GM12878 (cell line): ENCODE data around the gene ANKRD34A. TPM values are rescaled to one million over a fixed set of nuclear protein-coding genes. Genes with fewer than 3 reads are reported as not detected.

ENCODE experiments used
- BACH1 ChIP-seq: fragments of 450-650 bp; IDR thresholded peaks from 2 replicates; pipeline ENCODE4 v1.6.1; 2017; ENCODE audit warnings: mild to moderate bottlenecking, borderline replicate concordance
- BMI1 ChIP-seq: fragments of 450-650 bp; IDR thresholded peaks from 2 replicates; pipeline ENCODE4 v1.6.1; 2016; ENCODE audit warnings: mild to moderate bottlenecking, moderate library complexity, borderline replicate concordance
- CHD4 ChIP-seq: fragments of 200-600 bp; sonication (generic); IDR thresholded peaks from 2 replicates; pipeline ENCODE4 v1.6.1; 2016; ENCODE audit warnings: mild to moderate bottlenecking
- CREM ChIP-seq: IDR thresholded peaks from 2 replicates; pipeline ENCODE4 v1.6.1; 2014; ENCODE audit warnings: antibody characterized with exemption, low read depth
- HDAC2 ChIP-seq: fragments of 200-600 bp; sonication (generic); IDR thresholded peaks from 2 replicates; pipeline ENCODE4 v1.6.1; 2017
- HDAC6 ChIP-seq: fragments of 200-600 bp; sonication (generic); IDR thresholded peaks from one replicate; pipeline ENCODE4 v1.8.0; 2017; ENCODE audit warnings: antibody characterized with exemption; ENCODE audit not compliant: unreplicated experiment
- PAX8 ChIP-seq: fragments of 450-650 bp; IDR thresholded peaks from 2 replicates; pipeline ENCODE4 v1.6.1; 2017; ENCODE audit warnings: mild to moderate bottlenecking, moderate library complexity
- POLR2AphosphoS2 ChIP-seq: IDR thresholded peaks from 2 replicates; pipeline ENCODE4 v1.6.1; 2011; ENCODE audit warnings: low read depth, mild to moderate bottlenecking, low read length, improper control_type of control experiment, moderate library complexity
- POLR2AphosphoS5 ChIP-seq: IDR thresholded peaks from 2 replicates; pipeline ENCODE4 v1.6.1; 2011; ENCODE audit warnings: mild to moderate bottlenecking, low read length, inconsistent platforms
- SPI1 ChIP-seq: IDR thresholded peaks from 2 replicates; pipeline ENCODE4 v1.6.1; 2011; ENCODE audit warnings: low read depth, mild to moderate bottlenecking, low read length, moderate library complexity, borderline replicate concordance; ENCODE audit not compliant: insufficient read depth
- SREBF2 ChIP-seq: IDR thresholded peaks from 2 replicates; pipeline ENCODE4 v1.6.1; 2012; ENCODE audit warnings: mild to moderate bottlenecking, low read length
- STAT1 ChIP-seq: fragments of 450-650 bp; conservative IDR thresholded peaks from 2 replicates; pipeline ENCODE4 v1.6.1; 2014; ENCODE audit warnings: antibody characterized with exemption, mild to moderate bottlenecking
- TAF1 ChIP-seq: IDR thresholded peaks from 2 replicates; pipeline ENCODE4 v1.6.1; 2011; ENCODE audit warnings: mild to moderate bottlenecking, low read depth, low read length, borderline replicate concordance
- TBL1XR1 ChIP-seq: IDR thresholded peaks from 2 replicates; pipeline ENCODE4 v1.6.1; 2012; ENCODE audit warnings: low read depth, low read length, improper control_type of control experiment
- YBX1 ChIP-seq: fragments of 450-650 bp; IDR thresholded peaks from 2 replicates; pipeline ENCODE4 v1.6.1; 2016; ENCODE audit warnings: antibody characterized with exemption
- YY1 ChIP-seq: IDR thresholded peaks from 2 replicates; pipeline ENCODE4 v1.6.1; 2011; ENCODE audit warnings: low read depth, mild to moderate bottlenecking, low read length
- ZBED1 ChIP-seq: IDR thresholded peaks from 2 replicates; pipeline ENCODE4 v1.6.1; 2016; ENCODE audit warnings: borderline replicate concordance
- ZNF274 ChIP-seq: IDR thresholded peaks from one replicate; pipeline ENCODE4 v1.8.0; 2011; ENCODE audit not compliant: insufficient read length, insufficient read depth
- polyA plus RNA-seq, 11 experiments: library from polyadenylated mRNA; depleted of rRNA in 4 of 11; unstranded in 6 of 11; stranded (reverse) in 5 of 11; fragments of >200 nt; fragmentation: Nextera tagmentation in 4 of 11; fragmentation: Illumina TruSeq in 1 of 11; extraction: Ambion mirVana in 4 of 11; extraction: Trizol in 1 of 11; gene quantifications; 1 replicate in 1 of 11; 2 replicates in 10 of 11; pipeline versions ENCODE4 v1.2.1 to v1.2.3, GENCODE V29; 2011 to 2016; ENCODE audit warnings: inconsistent platforms in 2 of 11, missing spikeins in 2 of 11, low read depth in 1 of 11
- total RNA-seq, 4 experiments: library from RNA; depleted of rRNA in 3 of 4; stranded (reverse); fragments of >200 nt in 3 of 4; fragmentation: Illumina TruSeq in 1 of 4; extraction: Trizol in 1 of 4; gene quantifications; 2 replicates each; pipeline versions ENCODE4 v1.2.1 to v1.2.3, GENCODE V29; 2013 to 2021
- TF ChIP-seq, protein P1 (sequence below): fragments of 450-650 bp; formaldehyde crosslinking; IDR thresholded peaks from 2 replicates; pipeline ENCODE4 v1.4.0; 2020; ENCODE audit warnings: mild to moderate bottlenecking, moderate library complexity
- TF ChIP-seq, protein P2 (sequence below): IDR thresholded peaks from 2 replicates; pipeline ENCODE4 v1.6.1; 2012; ENCODE audit warnings: low read depth, low read length, improper control_type of control experiment
- TF ChIP-seq, protein P3 (sequence below): fragments of 450-650 bp; IDR thresholded peaks from 2 replicates; pipeline ENCODE4 v1.6.1; 2017; ENCODE audit warnings: mild to moderate bottlenecking, moderate library complexity
- TF ChIP-seq, protein P4 (sequence below): IDR thresholded peaks from 2 replicates; pipeline ENCODE4 v1.6.1; 2012; ENCODE audit warnings: low read depth, low read length, improper control_type of control experiment

The ANKRD34A gene
- total and polyA plus RNA-seq, 10 of the 15 experiments (the other 5 are each of a cell fraction or from before 2014, with no cell fraction given), result 0.40 to 3.5 (median 1.6) TPM

DNA sequence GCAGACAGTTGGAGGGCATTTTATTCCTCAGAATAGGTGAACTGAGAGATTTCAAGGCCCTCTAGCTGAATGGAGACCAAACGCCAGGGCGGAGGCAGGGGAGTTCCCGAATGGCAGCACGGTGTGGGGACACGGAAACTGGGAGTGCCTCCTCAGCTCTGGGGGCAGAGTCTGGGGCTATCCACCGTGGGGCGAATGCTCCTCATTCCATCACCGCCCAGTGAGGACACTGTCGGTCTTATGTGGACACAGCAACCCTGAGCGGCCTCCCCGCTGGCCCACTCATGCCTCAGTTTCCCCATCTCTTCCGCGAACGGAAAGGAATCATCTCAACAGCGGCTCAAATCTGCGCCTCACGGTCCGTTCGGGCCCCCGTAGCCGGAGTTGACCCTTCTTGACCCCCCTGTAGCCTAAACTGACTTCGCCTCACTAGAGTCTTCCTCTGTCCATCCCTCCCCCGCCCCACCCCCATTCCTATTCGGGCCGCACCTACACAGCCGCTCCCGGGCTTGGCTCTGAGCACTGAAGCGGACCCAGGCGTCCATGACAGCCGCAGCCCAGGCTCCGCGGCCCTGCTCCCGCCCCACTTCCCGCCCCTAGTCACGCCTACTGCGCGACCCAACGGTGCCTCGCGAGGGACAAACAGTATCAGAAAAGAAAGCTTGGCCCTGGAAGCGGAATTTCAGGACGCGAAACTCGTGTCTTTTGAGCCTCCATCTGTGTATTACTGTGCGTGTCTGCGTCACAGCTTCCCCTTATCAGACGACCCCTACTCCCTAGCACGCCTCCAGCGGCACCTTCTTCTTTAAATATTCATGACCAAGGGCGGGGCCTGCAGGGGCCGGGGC lies 46.0 kb downstream of the ANKRD34A start, which contains the start of gene PEX11B (continued):
- TF ChIP-seq, protein P1, sequence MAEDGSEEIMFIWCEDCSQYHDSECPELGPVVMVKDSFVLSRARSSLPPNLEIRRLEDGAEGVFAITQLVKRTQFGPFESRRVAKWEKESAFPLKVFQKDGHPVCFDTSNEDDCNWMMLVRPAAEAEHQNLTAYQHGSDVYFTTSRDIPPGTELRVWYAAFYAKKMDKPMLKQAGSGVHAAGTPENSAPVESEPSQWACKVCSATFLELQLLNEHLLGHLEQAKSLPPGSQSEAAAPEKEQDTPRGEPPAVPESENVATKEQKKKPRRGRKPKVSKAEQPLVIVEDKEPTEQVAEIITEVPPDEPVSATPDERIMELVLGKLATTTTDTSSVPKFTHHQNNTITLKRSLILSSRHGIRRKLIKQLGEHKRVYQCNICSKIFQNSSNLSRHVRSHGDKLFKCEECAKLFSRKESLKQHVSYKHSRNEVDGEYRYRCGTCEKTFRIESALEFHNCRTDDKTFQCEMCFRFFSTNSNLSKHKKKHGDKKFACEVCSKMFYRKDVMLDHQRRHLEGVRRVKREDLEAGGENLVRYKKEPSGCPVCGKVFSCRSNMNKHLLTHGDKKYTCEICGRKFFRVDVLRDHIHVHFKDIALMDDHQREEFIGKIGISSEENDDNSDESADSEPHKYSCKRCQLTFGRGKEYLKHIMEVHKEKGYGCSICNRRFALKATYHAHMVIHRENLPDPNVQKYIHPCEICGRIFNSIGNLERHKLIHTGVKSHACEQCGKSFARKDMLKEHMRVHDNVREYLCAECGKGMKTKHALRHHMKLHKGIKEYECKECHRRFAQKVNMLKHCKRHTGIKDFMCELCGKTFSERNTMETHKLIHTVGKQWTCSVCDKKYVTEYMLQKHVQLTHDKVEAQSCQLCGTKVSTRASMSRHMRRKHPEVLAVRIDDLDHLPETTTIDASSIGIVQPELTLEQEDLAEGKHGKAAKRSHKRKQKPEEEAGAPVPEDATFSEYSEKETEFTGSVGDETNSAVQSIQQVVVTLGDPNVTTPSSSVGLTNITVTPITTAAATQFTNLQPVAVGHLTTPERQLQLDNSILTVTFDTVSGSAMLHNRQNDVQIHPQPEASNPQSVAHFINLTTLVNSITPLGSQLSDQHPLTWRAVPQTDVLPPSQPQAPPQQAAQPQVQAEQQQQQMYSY, result no peak
- TF ChIP-seq YY1, result peak; percentile 95
- TF ChIP-seq YBX1, result no peak
- TF ChIP-seq ZNF274, result no peak
- TF ChIP-seq, protein P2, sequence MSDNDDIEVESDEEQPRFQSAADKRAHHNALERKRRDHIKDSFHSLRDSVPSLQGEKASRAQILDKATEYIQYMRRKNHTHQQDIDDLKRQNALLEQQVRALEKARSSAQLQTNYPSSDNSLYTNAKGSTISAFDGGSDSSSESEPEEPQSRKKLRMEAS, result peak; percentile 42
- TF ChIP-seq BMI1, result no peak
- TF ChIP-seq CREM, result peak; percentile 54; the same call in 1 of the 2 replicates
- TF ChIP-seq, protein P3, sequence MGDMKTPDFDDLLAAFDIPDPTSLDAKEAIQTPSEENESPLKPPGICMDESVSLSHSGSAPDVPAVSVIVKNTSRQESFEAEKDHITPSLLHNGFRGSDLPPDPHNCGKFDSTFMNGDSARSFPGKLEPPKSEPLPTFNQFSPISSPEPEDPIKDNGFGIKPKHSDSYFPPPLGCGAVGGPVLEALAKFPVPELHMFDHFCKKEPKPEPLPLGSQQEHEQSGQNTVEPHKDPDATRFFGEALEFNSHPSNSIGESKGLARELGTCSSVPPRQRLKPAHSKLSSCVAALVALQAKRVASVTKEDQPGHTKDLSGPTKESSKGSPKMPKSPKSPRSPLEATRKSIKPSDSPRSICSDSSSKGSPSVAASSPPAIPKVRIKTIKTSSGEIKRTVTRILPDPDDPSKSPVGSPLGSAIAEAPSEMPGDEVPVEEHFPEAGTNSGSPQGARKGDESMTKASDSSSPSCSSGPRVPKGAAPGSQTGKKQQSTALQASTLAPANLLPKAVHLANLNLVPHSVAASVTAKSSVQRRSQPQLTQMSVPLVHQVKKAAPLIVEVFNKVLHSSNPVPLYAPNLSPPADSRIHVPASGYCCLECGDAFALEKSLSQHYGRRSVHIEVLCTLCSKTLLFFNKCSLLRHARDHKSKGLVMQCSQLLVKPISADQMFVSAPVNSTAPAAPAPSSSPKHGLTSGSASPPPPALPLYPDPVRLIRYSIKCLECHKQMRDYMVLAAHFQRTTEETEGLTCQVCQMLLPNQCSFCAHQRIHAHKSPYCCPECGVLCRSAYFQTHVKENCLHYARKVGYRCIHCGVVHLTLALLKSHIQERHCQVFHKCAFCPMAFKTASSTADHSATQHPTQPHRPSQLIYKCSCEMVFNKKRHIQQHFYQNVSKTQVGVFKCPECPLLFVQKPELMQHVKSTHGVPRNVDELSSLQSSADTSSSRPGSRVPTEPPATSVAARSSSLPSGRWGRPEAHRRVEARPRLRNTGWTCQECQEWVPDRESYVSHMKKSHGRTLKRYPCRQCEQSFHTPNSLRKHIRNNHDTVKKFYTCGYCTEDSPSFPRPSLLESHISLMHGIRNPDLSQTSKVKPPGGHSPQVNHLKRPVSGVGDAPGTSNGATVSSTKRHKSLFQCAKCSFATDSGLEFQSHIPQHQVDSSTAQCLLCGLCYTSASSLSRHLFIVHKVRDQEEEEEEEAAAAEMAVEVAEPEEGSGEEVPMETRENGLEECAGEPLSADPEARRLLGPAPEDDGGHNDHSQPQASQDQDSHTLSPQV, result no peak
- TF ChIP-seq TAF1, result peak; percentile 90
- TF ChIP-seq ZBED1, result no peak
- TF ChIP-seq HDAC6, result no peak
- TF ChIP-seq CHD4, result no peak
- no peak for TF ChIP-seq HDAC2
- TF ChIP-seq POLR2AphosphoS5, result peak; percentile 70; the same call in 1 of the 2 replicates
- no peak for TF ChIP-seq SREBF2
- no peak for TF ChIP-seq PAX8
- TF ChIP-seq STAT1, result no peak
- peak; percentile 27; the same call in 1 of the 2 replicates for TF ChIP-seq SPI1
- TF ChIP-seq, protein P4, sequence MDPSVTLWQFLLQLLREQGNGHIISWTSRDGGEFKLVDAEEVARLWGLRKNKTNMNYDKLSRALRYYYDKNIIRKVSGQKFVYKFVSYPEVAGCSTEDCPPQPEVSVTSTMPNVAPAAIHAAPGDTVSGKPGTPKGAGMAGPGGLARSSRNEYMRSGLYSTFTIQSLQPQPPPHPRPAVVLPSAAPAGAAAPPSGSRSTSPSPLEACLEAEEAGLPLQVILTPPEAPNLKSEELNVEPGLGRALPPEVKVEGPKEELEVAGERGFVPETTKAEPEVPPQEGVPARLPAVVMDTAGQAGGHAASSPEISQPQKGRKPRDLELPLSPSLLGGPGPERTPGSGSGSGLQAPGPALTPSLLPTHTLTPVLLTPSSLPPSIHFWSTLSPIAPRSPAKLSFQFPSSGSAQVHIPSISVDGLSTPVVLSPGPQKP, result 0 out of 2 replicates have a peak, but pooled peaks have one; percentile 30
- 0 out of 2 replicates have a peak, but pooled peaks have one; percentile 16 for TF ChIP-seq TBL1XR1
- 0 out of 2 replicates have a peak, but pooled peaks have one; percentile 40 for TF ChIP-seq BACH1
- no peak; the same call in 1 of the 2 replicates for TF ChIP-seq POLR2AphosphoS2
